ENCODE data around the gene TOR2A.

GRCh38 chr9:127769929-127770582 lies 35.0 kb upstream of the TOR2A start:
- TF ChIP-seq CTCF (IDR thresholded peaks at IDR 0.05) (no peak), EZH2 (IDR thresholded peaks at IDR 0.05) (no peak)

All from neural progenitor cell (in vitro differentiated cells).